AG10803 (cell line): Measurements from ENCODE around the gene SMYD4.
A peak's percentile ranks its signal among the peaks of the same experiment; 100 is the strongest.
"Not testable (repeated sequence)": the region's sequence is repeated elsewhere in the genome, so short reads cannot be mapped to it uniquely, and the experiment has no call there.

Experiments
- DNase-seq: peaks from one replicate; pipeline ENCODE4 v3.0.0; 2010; ENCODE audit warnings: low read depth
- H3K4me3 ChIP-seq: 2 replicates; pipeline ENCODE4 v1.5.1; 2011; ENCODE audit warnings: mild to moderate bottlenecking, low read length, control low read depth
- TF ChIP-seq, protein P1 (sequence below): conservative IDR thresholded peaks from 2 replicates; pipeline ENCODE4 v1.5.1; 2011; ENCODE audit warnings: mild to moderate bottlenecking, low read length, control low read depth, inconsistent platforms

The SMYD4 gene

DNA sequence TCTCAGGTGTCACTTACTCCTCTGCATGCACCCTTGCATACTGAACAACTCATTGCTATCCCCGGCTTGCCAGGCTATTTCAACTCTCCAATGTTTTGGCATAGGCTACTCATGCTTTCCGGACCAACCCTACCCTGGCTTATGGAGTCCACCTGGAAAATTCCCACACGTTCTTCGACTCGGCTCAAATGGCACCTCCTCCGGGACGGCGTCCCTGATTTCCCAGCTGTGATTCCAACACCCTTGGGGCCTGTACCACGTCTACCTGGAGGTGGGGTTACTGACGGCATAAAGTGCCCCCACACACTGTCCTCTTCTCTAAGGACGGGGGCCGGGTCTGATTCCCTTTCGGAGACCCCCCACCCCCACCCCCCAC lies 498 bp downstream of the SMYD4 start:
- H3K4me3 ChIP-seq, result peak overlapping the region; percentile 91
- TF ChIP-seq, protein P1, sequence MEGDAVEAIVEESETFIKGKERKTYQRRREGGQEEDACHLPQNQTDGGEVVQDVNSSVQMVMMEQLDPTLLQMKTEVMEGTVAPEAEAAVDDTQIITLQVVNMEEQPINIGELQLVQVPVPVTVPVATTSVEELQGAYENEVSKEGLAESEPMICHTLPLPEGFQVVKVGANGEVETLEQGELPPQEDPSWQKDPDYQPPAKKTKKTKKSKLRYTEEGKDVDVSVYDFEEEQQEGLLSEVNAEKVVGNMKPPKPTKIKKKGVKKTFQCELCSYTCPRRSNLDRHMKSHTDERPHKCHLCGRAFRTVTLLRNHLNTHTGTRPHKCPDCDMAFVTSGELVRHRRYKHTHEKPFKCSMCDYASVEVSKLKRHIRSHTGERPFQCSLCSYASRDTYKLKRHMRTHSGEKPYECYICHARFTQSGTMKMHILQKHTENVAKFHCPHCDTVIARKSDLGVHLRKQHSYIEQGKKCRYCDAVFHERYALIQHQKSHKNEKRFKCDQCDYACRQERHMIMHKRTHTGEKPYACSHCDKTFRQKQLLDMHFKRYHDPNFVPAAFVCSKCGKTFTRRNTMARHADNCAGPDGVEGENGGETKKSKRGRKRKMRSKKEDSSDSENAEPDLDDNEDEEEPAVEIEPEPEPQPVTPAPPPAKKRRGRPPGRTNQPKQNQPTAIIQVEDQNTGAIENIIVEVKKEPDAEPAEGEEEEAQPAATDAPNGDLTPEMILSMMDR, result no peak
- DNase-seq, result no peak

DNA sequence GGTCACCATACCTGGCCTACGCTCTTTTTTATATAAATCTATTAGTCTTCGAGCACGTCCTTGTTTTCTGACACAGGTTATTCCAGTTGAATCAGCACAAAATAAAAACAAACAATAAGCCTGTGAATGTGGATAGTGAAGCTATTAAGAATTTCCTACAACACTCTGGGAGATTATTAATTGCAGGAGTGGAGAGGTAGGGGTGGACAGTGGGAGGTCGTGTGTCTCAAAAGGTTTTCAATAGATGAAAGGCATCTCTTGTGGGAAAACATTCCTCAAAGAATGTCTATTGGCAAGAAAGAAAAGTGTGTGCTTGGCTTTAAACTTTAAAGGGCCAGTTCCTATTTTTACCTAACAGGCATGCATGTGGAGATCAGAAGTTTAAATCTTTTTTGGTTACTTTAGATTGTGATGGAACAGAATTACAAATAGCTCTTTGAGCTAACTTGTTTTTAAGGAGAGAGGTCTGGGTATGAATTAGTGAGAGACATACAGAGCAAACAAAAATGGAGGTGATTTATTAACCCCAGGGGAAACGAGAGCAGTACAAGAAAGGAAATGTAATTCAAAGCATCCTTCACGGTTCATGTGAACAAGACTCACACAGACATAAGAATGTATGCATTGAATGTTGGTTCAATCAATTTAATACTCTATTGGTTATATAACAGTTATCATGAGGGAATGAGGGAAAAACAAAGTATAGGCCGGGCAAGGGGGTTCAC lies 9.0 kb downstream of the SMYD4 start:
- H3K4me3 ChIP-seq, result no peak overlapping the region
- TF ChIP-seq, protein P1, result no peak
- DNase-seq, result no peak

DNA sequence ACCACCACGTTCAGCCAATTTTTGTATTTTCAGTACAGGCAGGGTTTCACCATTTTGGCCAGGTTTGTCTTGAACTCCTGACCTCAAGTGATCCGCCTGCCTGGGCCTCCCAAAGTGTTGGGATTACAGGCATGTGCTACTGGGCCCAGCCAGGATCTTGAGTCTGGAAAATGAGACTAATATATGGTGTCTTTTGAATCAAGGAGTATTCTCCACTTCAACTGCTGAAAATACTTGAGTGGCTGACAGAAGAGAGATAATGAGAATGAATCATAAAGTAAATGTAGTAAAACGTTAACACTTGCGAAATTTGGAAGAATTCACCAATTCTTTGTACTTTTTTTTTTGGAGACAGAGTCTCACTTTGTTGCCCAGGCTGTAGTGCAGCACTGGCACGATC lies 16.6 kb downstream of the SMYD4 start:
- DNase-seq, result peak; percentile 43
- TF ChIP-seq, protein P1, result no peak
- H3K4me3 ChIP-seq, result no peak overlapping the region

DNA sequence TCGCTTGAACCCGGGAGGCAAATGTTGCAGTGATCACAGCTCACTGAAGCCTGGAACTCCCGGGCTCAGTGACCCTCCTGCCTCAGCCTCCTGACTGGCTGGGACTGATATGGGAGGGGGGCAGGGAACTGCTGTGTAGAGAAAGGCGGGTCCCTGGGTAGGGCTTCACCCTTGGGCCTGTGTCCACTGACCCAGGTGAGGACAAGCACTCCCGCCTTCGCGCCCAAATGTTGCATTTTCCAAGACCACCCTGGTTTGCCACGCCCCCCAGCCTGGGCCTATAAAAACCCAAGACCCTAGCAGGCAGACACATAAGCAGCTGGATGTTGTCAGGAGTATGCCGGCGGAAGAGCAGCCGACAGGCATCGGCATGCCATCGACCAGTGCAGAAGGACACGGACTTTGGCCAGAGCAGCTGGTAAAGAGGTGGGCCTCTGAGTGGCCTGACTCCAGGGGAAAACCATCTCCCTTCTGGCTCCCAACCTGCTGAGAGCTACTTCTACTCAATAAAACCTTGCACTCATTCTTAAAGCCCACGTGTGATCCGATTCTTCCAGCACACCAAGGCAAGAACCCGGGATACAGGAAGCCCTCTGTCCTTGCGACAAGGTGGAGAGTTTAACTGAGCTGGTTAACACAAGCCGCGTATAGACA lies 19.1 kb downstream of the SMYD4 start:
- H3K4me3 ChIP-seq, result no peak overlapping the region
- DNase-seq, result no peak
- TF ChIP-seq, protein P1, result no peak

DNA sequence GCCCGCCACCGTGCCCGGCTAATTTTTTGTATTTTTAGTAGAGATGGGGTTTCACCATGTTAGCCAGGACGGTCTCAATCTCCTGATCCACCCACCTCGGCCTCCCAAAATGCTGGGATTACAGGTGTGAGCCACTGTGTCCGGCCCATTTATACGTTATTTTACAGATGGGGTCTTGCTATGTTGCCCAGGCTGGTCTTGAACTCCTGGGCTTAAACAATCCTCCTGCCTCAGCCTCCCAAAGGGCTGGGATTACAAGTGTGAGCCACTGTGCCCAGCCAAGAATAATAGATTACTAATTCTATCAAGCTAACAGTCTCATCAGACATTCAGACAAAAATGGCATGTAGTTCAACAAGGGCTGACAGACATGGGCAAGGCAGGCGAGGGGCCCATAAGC lies 19.9 kb downstream of the SMYD4 start:
- DNase-seq, H3K4me3 ChIP-seq: not testable (repeated sequence)

DNA sequence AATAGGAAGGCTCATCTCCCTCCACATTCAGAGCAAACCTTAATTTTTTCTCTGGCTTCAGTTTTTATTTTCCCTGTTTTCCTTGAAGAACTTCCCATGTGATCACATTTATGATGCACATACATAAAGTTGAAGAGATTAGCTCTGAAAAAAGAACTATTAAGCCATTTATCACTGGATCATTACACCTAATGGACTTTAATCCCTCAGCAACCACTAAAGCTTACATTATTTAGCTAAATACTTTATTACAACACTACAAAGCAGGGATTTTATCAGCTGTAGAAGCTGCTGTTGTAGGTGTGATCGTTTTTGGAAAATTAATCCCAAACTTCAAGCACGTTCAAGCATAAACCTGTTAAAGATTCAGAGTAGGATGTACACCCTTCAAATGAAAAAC lies 21.1 kb downstream of the SMYD4 start:
- TF ChIP-seq, protein P1, result no peak
- H3K4me3 ChIP-seq, result no peak overlapping the region
- DNase-seq, result no peak

DNA sequence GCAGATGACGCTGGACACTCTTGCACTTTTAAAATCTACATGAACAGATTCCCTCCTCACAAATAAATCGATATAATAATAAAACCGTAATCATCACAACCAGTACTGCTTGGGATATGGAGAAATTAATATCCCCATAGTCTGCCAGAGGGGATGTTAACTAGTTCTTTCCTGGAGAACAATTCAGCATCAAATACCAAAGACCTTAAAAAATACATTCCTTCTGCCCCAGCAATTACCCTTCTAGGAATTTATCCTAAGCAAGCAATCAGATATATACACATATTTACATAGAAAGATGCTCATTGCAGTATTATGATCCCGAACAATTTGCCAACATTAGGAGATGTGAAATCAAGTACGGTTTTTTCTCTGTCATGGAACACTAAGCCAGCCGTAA lies 21.8 kb downstream of the SMYD4 start:
- TF ChIP-seq, protein P1, result no peak

More for the DNA sequence above, 21.8 kb downstream of the SMYD4 start:
- DNase-seq, result no peak
- H3K4me3 ChIP-seq, result no peak overlapping the region
